Hematopoietic multipotent progenitor cell treated with erythropoietin and hydrocortisone succinate and interleukin-3 and kit ligand, for 17 days (in vitro differentiated cells): ENCODE results near the gene RIPK3.

ENCODE experiments used
- DNase-seq: peaks from one replicate; pipeline ENCODE4 v3.0.0-alpha.2; 2015; ENCODE audit warnings: low spot score

Gene RIPK3

DNA sequence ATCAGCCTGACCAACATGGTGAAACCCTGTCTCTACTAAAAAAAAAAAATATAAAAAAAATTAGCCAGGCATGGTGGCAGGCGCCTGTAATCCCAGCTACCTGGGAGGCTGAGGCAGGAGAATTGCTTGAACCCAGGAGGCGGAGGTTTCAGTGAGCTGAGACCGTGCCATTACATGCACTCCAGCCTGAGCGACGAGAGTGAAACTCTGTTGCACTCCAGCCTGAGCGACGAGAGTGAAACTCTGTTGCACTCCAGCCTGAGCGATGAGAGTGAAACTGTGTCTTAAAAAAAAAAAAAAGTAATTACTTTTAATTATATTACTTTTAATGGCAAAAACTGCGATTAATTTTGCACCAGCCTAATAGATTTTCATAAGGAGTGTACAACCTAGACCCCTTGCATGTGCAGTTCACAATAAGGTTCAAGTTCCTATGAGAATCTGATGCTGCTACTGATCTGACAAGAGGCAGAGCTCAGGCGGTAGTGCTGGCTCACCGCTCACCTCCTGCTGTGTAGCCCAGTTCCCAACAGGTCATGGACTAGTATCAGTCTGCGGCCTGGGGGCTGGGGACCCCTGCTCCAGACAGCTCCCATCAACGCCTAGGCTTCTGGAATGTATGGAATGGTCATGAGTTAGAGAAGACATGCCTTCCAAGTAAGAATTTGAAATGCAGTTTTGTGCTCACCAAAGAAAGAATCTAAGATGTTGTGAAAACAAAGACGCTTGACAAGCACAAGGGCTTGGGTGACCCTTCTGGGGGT lies 18.4 kb downstream of the RIPK3 start:
- no peak for DNase-seq

DNA sequence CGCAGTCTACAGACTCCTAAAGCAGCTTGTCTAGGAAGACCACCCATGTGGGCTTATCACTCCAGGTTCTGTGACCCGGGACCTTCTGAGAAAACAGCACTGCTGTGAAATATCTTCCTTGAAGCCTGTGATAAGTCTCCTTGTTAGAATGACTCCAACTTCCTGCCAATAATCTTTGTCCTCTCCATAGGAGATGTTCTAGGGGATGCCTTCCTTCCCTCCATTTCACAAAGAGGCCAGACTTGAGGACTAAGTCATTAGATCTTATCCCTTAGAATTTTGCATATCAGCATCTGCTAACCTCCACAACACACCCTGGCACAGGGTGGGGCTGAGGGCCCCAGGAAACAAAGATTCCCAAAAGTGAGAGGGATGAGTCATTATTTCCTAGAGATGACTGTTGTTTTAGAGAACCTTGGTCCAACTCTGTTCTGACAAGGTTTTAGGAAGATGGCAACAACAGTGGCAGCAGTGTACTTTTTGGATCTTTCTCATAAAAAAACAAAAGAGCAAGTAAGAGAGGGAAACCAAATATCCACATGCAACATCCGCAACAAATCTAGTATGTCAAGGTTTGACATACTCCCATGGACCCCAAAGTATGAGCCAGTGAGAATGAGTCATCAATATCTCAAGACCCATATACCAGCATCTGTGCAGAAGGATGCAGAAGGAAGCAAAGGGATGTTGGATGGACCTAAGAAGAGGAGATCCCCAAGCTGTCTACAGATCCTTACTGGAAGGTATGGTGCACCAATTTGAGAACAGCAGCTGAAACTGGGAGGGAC lies 22.5 kb downstream of the RIPK3 start:
- no peak for DNase-seq

DNA sequence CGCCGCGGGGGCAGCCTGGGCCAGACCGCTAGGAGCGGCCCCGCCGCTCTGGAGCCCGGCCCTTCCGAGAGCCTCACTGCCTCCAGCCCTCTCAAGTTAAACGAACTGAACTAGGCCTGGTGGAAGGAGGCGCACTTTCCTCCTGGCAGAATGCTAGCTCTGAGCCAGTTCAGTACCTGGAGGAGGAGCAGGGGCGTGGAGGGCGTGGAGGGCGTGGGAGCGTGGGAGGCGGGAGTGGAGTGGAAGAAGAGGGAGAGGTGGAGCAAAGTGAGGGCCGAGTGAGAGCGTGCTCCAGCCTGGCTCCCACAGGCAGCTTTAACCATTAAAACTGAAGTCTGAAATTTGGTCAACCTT lies 23.2 kb downstream of the RIPK3 start:
- no peak for DNase-seq

DNA sequence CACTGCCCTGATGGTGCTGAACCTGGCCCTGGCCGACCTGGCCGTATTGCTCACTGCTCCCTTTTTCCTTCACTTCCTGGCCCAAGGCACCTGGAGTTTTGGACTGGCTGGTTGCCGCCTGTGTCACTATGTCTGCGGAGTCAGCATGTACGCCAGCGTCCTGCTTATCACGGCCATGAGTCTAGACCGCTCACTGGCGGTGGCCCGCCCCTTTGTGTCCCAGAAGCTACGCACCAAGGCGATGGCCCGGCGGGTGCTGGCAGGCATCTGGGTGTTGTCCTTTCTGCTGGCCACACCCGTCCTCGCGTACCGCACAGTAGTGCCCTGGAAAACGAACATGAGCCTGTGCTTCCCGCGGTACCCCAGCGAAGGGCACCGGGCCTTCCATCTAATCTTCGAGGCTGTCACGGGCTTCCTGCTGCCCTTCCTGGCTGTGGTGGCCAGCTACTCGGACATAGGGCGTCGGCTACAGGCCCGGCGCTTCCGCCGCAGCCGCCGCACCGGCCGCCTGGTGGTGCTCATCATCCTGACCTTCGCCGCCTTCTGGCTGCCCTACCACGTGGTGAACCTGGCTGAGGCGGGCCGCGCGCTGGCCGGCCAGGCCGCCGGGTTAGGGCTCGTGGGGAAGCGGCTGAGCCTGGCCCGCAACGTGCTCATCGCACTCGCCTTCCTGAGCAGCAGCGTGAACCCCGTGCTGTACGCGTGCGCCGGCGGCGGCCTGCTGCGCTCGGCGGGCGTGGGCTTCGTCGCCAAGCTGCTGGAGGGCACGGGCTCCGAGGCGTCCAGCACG lies 23.8 kb downstream of the RIPK3 start:
- no peak for DNase-seq

DNA sequence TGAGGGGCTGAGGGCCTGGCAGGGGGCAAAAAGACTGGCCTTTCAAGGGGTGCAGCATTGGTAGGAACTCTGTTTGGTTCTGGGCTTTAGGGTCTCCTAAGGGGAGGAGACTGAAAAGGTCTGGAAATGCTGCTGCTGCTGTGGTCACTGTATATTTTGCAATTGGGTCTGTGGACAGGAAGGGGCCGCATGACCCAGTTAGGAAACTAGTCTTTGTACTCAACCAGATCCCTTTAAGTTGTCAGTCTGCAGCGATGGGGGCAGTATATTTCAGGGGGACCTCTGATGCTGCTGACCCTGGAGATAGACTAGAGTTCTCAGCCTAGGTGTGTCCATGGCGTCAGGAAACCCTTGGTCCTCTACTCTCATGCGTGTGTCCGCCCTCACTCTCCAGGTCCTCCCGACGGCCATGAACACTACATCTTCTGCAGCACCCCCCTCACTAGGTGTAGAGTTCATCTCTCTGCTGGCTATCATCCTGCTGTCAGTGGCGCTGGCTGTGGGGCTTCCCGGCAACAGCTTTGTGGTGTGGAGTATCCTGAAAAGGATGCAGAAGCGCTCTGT lies 24.5 kb downstream of the RIPK3 start:
- no peak for DNase-seq

DNA sequence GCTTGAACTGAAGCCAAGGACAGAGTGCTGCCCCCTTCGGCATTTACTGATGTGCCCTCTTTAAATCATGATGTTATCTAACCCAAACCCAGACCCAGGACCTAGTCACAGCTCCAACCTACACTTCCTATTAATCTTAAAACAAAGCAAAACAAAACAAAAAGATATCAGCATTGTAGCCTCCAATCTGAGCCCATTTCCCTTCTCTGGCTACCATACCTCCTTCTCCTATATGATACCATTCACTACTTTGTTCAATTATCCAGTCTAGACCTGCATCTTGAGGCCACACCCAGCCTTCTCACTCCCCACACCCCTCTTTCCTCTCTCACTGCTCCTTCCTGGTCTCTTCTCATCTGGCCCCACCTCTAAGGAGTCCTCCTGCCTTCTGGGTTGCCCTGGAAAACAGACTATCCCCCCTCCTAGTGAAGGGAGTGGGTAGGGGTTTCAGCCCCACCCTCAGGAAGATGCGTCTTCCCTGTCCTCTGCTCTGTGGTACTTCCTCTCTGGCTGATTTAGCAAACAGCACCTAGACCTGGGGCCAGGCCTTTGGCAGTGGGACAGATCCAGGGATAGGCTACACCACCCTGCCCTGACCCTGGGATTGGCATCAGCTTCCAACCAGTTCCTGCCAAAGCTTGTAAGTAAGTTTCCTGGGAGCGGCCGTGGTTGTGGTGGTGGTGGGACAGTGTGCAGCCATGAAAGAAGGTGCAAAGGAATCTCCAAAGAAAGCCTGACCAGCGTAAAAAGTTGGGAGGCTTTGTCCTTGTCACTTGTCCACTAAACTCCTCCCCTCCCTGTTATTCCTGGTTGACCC lies 25.2 kb downstream of the RIPK3 start:
- no peak for DNase-seq

DNA sequence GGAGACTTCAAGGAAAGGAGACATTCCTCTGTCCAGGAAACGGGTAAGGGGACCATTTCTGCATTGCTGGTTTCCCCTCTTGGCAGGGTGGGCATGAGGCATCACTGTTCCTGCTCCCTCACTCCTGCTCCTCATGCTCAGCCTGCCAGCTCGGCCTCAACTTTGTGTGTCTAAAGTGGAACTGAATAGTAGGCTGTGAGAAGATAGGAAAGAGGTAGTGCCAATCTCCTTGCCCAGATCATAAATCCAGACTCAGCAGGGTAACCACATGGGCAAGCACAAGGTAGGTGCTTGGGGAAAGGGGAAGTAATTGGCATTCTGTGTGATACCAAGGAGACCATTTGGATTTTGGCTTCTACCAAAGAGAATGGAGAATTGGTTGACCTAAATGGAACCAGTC lies 25.9 kb downstream of the RIPK3 start:
- no peak for DNase-seq

DNA sequence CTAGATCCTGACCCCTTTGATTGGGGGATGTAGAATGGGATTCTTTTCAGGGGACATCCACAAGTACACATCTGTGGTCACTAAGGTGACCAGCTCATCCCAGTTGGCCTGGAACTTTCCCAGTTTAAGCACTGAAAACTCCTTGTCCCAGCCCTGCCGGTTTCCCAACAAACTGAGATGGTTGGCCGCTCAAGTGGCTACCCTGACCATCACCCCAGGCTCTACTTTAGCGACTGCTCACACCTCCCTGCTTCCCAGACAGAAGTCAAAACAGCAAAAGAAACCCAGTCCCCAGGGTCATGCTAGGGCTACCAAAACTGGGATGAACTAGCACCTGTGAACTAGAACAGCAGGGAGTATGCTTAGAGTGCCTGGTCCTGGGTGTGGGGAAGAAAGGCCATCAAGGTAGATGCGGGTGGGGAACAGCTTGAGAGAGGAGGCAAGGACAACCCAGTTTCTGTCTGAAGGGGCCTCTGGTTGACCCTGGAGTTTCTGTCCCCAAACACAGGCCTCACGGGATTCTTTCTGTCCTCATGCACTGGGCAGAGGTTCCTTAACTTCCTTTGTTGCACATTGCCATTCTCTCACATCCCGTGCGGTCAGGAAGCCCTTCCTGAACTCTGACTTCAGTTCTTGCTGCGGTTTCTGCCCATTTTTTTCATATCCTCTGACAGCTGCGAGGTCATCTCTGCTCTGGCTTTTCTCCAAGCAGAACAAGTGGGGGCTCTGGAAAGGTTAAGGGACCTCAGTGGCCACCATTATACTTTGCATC lies 26.9 kb downstream of the RIPK3 start:
- no peak for DNase-seq

DNA sequence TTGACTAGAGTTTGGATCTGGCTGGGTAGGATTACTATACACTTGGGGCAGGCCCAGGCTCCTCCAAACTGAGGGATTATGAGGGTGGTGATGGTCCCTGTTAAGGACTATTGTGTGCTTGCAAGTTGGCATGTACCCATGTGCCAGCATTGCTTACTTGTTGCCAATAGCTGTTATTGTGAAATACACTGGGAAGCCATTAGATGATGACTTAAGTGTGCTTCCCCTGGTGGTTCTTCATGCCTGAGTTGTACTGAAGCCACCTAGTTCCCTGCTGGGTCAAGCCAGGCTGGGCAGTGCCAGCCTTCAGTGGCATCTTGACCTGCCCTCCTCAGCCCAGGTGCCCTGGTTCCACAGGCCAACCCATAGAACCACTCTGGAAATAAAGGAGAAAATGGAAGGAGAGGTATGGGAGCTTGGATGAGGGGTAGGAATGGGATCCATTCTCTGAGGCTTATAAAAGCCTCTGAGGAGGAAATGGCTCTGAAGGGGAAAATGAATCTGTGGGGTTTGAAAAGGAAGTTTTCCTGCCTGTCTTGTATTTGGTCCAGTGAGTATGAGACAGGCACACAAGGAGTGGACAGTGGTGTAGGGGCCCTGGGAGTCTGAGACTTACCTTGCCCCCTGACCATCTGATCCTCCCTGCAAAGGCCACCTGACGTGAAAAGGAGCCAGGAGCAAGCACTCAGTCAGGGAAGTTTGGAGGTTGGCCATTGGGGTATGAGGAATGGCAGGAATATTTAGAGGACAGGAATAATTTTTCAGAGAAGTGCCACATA lies 27.8 kb downstream of the RIPK3 start:
- DNase-seq: no peak

DNA sequence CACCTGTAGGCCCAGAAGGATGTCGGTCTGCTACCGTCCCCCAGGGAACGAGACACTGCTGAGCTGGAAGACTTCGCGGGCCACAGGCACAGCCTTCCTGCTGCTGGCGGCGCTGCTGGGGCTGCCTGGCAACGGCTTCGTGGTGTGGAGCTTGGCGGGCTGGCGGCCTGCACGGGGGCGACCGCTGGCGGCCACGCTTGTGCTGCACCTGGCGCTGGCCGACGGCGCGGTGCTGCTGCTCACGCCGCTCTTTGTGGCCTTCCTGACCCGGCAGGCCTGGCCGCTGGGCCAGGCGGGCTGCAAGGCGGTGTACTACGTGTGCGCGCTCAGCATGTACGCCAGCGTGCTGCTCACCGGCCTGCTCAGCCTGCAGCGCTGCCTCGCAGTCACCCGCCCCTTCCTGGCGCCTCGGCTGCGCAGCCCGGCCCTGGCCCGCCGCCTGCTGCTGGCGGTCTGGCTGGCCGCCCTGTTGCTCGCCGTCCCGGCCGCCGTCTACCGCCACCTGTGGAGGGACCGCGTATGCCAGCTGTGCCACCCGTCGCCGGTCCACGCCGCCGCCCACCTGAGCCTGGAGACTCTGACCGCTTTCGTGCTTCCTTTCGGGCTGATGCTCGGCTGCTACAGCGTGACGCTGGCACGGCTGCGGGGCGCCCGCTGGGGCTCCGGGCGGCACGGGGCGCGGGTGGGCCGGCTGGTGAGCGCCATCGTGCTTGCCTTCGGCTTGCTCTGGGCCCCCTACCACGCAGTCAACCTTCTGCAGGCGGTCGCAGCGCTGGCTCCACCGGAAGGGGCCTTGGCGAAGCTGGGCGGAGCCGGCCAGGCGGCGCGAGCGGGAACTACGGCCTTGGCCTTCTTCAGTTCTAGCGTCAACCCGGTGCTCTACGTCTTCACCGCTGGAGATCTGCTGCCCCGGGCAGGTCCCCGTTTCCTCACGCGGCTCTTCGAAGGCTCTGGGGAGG lies 28.9 kb downstream of the RIPK3 start, which contains the start of gene LTB4R:
TSS of gene LTB4R (plus strand) at position 857 of the 959 bp plus-strand sequence. CDS start 4,150 bp downstream, outside the sequence.
- DNase-seq: peak; percentile 80

DNA sequence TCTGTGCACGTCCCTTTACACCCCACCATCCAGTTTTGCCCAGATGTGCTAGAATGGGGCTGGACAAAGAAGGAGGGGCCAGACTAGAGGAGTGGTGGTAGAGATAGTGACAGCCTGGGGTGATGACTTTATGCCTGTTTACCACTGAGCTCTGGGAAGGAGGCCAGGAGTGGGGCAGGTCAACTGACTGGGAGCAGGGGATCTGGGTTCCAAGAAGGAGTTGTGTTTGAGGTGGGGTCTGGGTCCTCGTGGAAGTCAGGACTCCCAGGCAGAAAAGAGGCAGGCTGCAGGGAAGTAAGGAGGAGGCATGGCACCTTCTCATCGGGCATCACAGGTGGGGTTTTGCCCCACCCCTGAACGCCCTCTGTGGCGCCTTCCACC lies 29.5 kb downstream of the RIPK3 start:
- peak; percentile 79 for DNase-seq

DNA sequence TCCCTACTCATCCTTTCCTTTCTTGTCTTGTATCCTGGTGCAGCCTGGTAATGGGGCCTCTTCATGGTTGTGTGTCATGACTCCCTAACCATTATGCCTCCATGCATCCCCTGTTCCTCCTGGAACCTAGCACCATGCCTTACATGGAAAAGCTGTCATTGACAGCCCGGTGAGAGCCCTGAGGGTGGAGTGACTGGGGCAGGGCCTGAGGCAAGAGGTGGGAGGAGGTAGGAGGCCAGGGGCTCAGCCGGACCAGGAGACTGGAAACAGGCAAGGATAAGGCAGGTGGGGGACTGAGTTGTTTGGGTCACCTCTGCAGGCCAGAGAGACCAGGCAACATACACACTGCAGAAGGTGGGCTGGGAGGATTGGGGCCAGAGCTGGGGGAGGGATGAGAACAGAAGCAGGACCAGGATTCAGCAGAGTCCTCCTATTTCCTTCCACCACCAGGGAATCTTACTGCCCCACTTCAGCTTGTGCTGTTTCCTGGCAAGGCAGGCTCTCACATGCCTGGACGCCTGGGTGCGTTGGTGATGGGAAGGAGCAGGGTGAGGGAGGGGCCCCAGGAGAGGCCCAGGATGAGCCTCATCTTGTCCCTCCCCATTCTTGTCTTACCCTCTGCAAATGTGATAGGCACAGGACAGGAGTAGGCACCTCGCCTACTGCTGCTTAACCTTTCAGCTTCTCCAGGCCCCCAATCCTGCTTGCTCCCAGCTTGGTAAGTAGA lies 30.1 kb downstream of the RIPK3 start, which contains the start of gene LTB4R2:
TSS of gene LTB4R2 (plus strand) at position 603 of the 727 bp plus-strand sequence. CDS start 525 bp downstream, outside the sequence.
- DNase-seq: no peak

DNA sequence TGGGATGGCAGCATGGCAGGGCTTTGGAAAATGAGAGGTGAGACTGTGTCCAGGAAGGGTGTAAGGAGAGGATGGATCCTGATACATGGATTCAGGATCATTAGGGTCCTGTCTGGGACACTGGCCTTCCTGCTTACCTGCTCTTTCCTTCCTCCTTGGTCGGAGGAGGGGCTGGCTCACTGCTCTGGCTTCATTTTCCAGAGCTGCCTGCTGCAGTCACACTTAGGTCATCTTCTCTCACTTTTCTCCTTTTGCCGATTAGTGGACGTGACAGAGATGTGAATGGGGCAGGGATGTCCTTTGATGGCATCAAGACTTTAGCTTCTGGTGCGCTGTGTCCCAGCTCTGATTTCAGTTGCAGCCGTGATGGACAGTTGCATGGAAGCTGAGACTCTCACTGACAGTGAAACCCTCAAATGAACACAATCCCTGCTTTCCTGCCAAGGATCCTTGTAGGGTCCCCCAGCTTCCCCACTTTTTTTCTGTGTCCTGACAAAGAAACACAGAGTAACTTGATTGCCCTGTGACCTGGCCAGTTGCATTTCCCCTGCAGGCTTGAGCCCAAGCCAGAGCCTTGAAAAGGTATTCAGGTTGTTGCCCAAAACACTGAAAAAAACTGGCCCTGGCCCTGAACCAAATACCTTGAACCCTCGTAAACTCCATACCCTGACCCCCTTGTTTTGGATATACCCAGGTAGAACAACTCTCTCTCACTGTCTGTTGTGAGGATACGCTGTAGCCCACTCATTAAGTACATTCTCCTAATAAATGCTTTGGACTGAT lies 31.3 kb downstream of the RIPK3 start:
- no peak for DNase-seq

DNA sequence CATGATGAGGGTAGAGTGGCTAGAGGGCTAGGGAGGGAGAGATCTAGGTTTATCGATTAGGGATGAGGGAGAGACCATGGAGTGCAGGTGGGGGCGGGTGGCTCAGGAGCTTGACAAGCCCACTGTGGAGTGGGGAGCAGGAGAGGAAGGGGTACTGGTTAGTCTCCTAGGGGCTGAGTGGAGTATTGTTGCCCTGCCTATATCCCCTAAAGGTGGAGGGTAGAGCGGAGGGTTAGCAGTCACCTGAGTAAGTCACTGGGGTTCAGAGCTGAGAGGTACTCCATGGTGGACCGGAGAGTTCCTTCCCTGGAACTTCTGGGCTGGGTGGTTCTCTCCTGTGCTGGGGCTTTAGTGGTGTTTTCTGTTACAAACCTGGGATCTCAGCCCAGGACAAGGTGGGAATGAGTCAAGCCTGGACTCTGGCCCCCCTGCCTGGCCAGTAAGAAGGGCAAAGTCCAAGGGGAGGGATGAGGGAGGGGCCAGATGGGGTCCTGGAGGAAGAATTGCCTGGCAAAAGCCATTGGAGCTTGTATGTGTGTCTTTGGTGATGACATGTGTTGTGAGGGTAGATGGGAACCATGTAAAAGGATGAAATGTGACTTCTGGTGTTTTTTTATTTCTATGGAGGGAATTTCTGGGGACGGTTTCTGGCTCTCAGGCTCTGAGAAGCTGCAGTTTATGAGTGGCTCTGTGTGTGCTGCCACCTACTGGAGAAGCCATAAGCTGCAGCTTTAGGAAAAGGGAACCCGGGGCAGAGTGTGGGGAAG lies 32.0 kb downstream of the RIPK3 start, which contains the start of gene CIDEB:
TSS of gene CIDEB (minus strand) at position 403 of the 767 bp plus-strand sequence. CDS start at position 284, 119 bp downstream.
- peak; percentile 82 for DNase-seq

DNA sequence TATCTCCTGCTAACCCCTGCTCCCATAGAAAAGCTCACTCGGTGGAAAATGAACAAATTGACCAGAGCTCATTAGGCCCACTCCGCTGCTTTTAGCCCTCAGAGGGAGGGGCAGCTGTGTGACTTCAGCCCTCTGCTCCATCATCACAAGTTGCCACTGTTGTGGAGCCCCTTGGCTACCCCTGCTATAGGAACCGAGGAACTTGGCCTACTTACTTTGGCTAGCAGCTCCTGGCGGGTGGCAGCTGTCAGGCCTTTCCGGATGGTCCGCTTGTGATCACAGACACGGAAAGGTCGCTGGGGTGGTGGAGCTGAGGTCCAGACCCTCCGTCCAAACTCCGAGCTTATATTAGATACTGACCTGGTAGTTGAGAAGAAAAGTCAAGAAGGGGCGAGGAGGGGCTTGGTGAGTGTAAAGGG lies 32.6 kb downstream of the RIPK3 start:
- DNase-seq: no peak

DNA sequence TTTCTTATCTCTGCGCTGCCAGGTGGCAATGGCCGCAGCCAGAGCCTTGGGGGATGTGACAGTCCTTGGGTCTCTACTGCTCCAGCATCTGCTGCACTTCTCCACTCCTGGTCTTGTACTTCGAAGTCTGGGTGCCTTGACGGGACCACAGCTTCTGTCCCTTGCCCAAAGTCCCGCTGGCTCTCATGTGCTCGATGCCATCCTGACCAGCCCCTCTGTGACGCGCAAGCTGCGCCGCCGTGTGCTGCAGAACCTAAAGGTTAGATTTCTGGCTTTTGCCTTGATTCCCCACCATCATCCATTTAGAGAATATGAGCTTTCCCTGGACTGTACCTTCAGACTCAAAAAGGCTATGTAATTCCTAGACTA lies 35.8 kb downstream of the RIPK3 start:
- no peak for DNase-seq
